Activated naive CD4-positive, alpha-beta T cell treated with Interleukin-2 at 50 U/mL for 16 hours (primary cell): ENCODE results near the gene TIE1.

Experiments used
- DNase-seq: peaks from one replicate; pipeline ENCODE4 v3.0.0-alpha.2; 2020

TIE1 gene

DNA sequence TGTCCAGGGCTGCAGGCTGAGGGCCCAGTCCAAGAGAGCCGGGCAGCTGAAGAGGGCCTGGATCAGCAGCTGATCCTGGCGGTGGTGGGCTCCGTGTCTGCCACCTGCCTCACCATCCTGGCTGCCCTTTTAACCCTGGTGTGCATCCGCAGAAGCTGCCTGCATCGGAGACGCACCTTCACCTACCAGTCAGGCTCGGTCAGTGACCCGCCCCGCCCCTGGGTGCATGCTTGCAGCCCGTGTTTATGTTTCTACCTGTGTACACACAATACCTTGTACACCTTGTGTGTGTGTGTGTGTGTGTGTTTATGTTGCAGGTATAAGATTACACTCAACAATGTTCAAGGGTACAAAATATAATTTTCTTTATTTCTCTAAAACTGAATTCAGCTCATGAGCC lies 13.0 kb downstream of the TIE1 start:
- no peak for DNase-seq

GRCh38 chr1:43314233-43314632 lies 13.5 kb downstream of the TIE1 start:
- DNase-seq = no peak

GRCh38 chr1:43315481-43315880 lies 14.7 kb downstream of the TIE1 start:
- no peak for DNase-seq

DNA sequence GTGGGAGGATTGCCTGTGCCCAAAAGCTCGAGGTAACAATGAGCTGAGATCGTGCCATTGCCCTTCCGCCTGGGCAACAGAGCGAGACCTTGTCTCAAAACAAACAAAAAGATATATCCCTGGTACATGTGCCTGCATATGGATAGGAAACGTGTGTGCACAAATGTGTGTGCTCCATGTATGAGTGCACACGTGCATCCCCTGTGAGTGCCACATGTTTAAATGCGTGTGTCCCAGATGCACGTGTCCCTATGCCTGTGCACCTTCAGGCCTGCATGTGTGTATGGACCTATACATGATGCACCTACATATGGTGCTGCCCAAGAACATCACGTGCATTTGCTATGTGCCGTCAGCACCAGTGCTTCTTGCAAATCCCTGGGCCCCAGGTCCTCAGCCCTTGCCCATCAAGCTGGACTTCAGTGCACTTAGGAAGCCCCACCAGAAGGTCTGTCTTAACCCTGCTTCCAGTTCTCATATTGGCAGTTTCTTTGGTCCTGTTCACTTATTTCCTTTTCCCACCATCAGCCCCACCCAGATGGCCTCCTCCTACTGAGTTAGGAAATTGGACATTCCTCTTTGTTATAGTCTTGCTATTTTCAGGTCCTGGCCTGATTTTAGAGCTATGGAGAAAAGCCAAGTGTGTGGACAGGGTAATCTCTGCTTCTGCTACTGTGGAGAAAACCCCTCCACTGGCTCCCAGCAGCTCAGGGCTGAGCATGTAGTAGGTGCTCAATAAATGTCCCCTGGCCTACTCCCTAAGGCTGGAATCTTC lies 15.4 kb downstream of the TIE1 start:
- no peak for DNase-seq

DNA sequence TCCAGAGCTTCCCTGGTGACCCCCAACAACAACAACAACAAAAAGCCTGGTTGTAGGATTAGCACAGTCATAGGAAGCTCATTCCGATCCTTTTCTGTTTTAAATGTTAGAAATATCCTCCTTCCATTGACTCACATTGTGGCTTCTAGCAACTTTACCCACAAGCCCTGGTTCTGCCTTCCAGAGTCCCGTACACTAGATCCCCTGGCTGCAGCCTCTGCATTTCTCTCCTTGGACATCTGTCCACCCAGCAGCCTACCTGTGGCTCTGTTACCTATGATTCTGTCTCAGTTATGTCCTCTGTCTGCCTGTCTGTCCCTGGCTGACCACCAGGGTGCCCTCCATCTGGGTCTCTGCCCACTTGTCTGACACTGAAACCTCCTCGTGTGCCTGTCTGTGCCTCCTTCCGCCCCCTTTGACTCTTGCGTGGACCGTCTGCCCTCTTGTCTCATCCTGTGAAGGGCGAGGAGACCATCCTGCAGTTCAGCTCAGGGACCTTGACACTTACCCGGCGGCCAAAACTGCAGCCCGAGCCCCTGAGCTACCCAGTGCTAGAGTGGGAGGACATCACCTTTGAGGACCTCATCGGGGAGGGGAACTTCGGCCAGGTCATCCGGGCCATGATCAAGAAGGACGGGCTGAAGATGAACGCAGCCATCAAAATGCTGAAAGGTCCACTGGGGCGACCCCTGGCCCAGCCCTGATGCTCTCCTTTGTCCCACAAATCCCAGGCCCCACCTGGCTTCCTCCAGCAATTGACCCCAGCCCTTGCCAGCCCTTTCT lies 16.1 kb downstream of the TIE1 start:
- DNase-seq = no peak

- DNase-seq = no peak
Measured at GRCh38 chr1:43317817-43318471, 17.2 kb downstream of the TIE1 start.

- no peak for DNase-seq
Measured at GRCh38 chr1:43318831-43319230, 18.0 kb downstream of the TIE1 start.

GRCh38 chr1:43319288-43319687 lies 18.5 kb downstream of the TIE1 start:
- DNase-seq = no peak

DNA sequence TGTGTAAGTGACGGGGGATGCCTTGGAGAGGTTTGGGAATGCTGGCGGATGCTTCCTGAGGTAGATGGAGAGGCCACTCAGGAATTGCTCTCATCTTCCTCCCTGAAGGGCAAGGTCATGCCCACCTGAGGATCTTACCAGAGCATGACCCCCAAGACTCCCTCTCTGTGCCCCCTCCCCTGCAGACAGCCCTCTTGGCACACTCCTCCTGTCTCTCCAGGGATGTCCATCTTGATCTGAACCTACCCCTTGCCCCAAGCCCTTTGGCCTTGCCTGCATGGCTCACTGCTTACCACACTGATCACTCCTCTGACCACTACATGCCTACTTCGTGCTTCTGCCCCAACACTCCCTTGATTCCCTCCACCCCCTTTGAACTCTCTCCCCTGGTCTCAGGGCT lies 19.0 kb downstream of the TIE1 start:
- no peak for DNase-seq

- no peak for DNase-seq
Measured at GRCh38 chr1:43321331-43321891, 20.6 kb downstream of the TIE1 start.

GRCh38 chr1:43322506-43322905 lies 21.7 kb downstream of the TIE1 start:
- DNase-seq = no peak

DNA sequence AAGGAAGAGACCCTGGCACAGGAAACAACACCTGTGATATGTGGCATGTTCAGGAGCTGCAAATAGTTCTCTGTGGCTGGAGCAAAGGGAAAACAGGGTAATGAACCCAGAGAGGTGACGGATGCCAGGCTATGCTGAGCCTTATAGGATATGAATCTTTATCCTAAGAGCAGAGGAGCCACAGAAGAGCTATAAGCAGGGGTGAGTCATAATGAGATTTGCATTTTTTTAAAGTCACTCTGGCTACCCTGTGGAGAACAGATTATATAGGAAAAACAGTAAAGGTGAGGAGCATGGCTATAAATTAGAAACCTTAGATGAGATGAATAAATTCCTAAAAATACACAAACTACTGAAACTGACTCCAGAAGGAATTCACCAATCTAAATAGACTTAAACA lies 24.0 kb downstream of the TIE1 start:
- no peak for DNase-seq

DNA sequence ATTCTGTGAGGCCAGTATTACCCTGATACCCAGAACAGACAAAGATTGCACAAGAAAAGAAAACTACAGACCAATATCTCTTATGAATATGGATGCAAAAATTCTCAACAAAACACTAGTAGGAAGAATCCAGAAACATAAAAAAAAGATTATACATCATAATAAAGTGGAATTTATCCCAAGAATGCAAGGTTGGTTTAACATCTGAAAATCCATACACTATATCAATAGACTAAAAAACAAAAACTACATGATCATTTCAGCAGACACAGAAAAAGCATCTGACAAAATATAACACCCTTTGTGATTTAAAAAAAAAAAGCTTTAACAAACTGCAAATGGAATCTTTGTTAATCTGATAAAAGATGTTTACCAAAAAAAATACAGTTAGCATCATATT lies 24.6 kb downstream of the TIE1 start:
- DNase-seq = no peak

- no peak for DNase-seq
Measured at GRCh38 chr1:43327549-43328292, 26.9 kb downstream of the TIE1 start.

GRCh38 chr1:43329995-43330751 lies 29.4 kb downstream of the TIE1 start:
- peak; percentile 69 for DNase-seq

- DNase-seq = no peak
Measured at GRCh38 chr1:43331688-43332087, 30.9 kb downstream of the TIE1 start.

- no peak for DNase-seq
Measured at GRCh38 chr1:43334453-43335205, 33.8 kb downstream of the TIE1 start.

DNA sequence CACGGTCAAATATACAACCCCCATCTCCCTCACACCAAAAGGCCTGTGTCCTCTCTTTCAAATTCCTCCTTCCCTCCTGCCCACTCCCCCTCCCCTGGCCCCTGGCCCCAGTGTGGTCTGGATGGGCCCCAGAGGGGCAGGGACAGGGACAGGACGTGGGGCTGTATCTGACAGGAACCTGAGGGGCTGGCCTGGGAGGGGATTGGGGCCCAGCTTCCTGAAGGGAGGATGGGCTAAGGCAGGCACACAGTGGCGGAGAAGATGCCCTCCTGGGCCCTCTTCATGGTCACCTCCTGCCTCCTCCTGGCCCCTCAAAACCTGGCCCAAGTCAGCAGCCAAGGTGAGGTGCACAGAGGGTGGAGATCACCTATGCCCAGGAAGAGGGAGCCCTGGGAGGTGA lies 36.8 kb downstream of the TIE1 start, which contains the start of gene MPL:
MPL (plus strand) TSS at position 231 of the 400 bp plus-strand sequence; CDS start at position 262, 31 bp downstream.
- no peak for DNase-seq

- DNase-seq = no peak
Measured at GRCh38 chr1:43338001-43338400, 37.2 kb downstream of the TIE1 start.

- no peak for DNase-seq
Measured at GRCh38 chr1:43339584-43340232, 38.9 kb downstream of the TIE1 start.

DNA sequence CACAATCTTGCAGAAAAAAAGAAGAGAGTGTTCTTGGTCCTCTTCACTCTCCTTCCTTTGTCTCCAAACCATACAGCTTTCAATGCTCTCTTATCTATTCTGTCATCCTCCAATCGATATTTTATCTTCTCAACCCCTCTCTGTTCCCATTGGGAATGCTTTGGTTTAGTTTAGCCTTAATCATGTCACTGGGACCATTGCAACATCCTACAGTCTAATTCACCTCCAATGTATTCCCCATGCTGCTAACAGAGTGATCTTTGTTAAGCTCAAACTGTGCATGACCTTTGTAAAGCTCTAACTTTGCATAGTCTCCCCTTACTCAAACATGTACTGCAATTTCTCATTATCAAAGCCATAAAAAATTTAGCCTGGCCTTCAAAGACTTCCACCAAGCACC lies 39.8 kb downstream of the TIE1 start:
- no peak for DNase-seq
